HCT116 (cell line): ENCODE measurements around the gene NKX1-1. TPM values are rescaled to one million over a fixed set of nuclear protein-coding genes. Genes with fewer than 3 reads are reported as not detected.

Source experiments
- ATAC-seq: fragments of 200-7000 bp; cut with Tn5 transposase; 2 replicates; pipeline ENCODE4 v1.9.1; 2020; ENCODE audit warnings: mild to moderate bottlenecking, moderate library complexity
- BruUV-seq: library from RNA; stranded (reverse); fragments of 400-500 nt; replicated peaks from 2 replicates; lab custom pipeline; 2021; lab: Mats Ljungman, UMichigan
- CTCF ChIA-PET: fragments of 300-600 bp; sonication (Branson Sonifier 250); formaldehyde crosslinking; loops from one replicate; lab custom pipeline; 2021; ENCODE audit warnings: antibody characterized with exemption; lab: Charles Lee
- POLR2A ChIA-PET: fragments of 300-600, 350-600 bp; sonication (Branson Sonifier 250); formaldehyde crosslinking; loops from one replicate; lab custom pipeline; 2021; ENCODE audit warnings: antibody characterized with exemption; lab: Charles Lee
- RAD21 ChIA-PET, 2 experiments: fragments of 300-600 bp; sonication (Branson Sonifier 250); formaldehyde crosslinking; loops; one replicate each; lab custom pipeline; 2023; ENCODE audit warnings: low total read pairs in 2 of 2; ENCODE audit not compliant: uncharacterized antibody in 2 of 2, unreplicated experiment in 2 of 2, low non-redundant PET in 1 of 2; lab: Charles Lee
- DNase-seq: peaks from one replicate; pipeline ENCODE4 v3.0.0-alpha.2; 2010; ENCODE audit warnings: low read depth, low spot score
- H2AFZ ChIP-seq: fragments of 200-600 bp; shearing (Covaris generic), sonication (generic); 2 replicates; pipeline ENCODE4 v1.6.1; 2017; ENCODE audit warnings: low read depth, mixed run types, mixed read lengths, antibody characterized with exemption, low read length; ENCODE audit not compliant: poor library complexity, severe bottlenecking
- H3K27ac ChIP-seq: 2 replicates; pipeline ENCODE4 v1.5.1; 2012; ENCODE audit warnings: low read depth, low read length
- H3K27me3 ChIP-seq: fragments of 200-600 bp; sonication (generic); 2 replicates; pipeline ENCODE4 v1.6.1; 2016; ENCODE audit warnings: mixed run types, low read length, mixed read lengths; ENCODE audit not compliant: insufficient read depth
- H3K36me3 ChIP-seq, 2 experiments: fragments of 200-500 bp in 1 of 2; fragments of 200-600 bp in 1 of 2; sonication (Bioruptor generic) in 1 of 2; sonication (generic) in 1 of 2; 2 replicates each; pipeline versions ENCODE4 v1.5.1 to v1.6.1; 2014 to 2016; ENCODE audit warnings: low read length in 2 of 2, inconsistent platforms in 1 of 2, mixed read lengths in 1 of 2, mixed run types in 1 of 2; ENCODE audit not compliant: insufficient read depth in 2 of 2, control insufficient read depth in 1 of 2
- H3K4me1 ChIP-seq, 2 experiments: fragments of 200-600 bp in 1 of 2; sonication (generic) in 1 of 2; 2 replicates each; pipeline versions ENCODE4 v1.5.1 to v1.6.1; 2012 to 2017; ENCODE audit warnings: low read length in 2 of 2, inconsistent platforms in 1 of 2, mild to moderate bottlenecking in 1 of 2, mixed read lengths in 1 of 2, mixed run types in 1 of 2, moderate library complexity in 1 of 2; ENCODE audit not compliant: insufficient read depth in 2 of 2, control insufficient read depth in 1 of 2
- H3K4me2 ChIP-seq: fragments of 200-600 bp; sonication (generic); 2 replicates; pipeline ENCODE4 v1.6.1; 2017; ENCODE audit warnings: mixed run types, low read length, mixed read lengths
- H3K4me3 ChIP-seq, 2 experiments: fragments of 200-600 bp in 1 of 2; sonication (generic) in 1 of 2; replicated peaks in 1 of 2; 2 replicates each; pipeline ENCODE4 v1.5.1; 2011 to 2016; ENCODE audit warnings: low read length in 2 of 2, control low read depth in 1 of 2, low read depth in 1 of 2, mild to moderate bottlenecking in 1 of 2, mixed read lengths in 1 of 2, mixed run types in 1 of 2
- H3K79me2 ChIP-seq: fragments of 200-600 bp; sonication (generic); 2 replicates; pipeline ENCODE4 v1.6.1; 2017; ENCODE audit warnings: mild to moderate bottlenecking, mixed run types, low read length, moderate library complexity, mixed read lengths; ENCODE audit not compliant: insufficient read depth
- H3K9ac ChIP-seq: fragments of 200-600 bp; sonication (generic); 2 replicates; pipeline ENCODE4 v1.6.1; 2016; ENCODE audit warnings: low read length, mixed read lengths
- H3K9me2 ChIP-seq: fragments of 200-600 bp; sonication (generic), shearing (Covaris generic); 2 replicates; pipeline ENCODE4 v1.6.1; 2017; ENCODE audit warnings: mixed run types, mild to moderate bottlenecking, moderate library complexity; ENCODE audit not compliant: insufficient read depth
- H3K9me3 ChIP-seq, 2 experiments: fragments of 200-500 bp in 1 of 2; fragments of 200-600 bp in 1 of 2; sonication (Bioruptor generic) in 1 of 2; sonication (generic) in 1 of 2; 2 replicates each; pipeline ENCODE4 v1.6.1; 2014 to 2017; ENCODE audit warnings: low read length in 2 of 2, mixed read lengths in 2 of 2, inconsistent platforms in 1 of 2, low read depth in 1 of 2, mild to moderate bottlenecking in 1 of 2, mixed run types in 1 of 2, moderate library complexity in 1 of 2; ENCODE audit not compliant: control insufficient read depth in 1 of 2, insufficient read depth in 1 of 2
- H4K20me1 ChIP-seq: fragments of 200-600 bp; sonication (generic), shearing (Covaris generic); 2 replicates; pipeline ENCODE4 v1.6.1; 2017; ENCODE audit warnings: mixed run types, mild to moderate bottlenecking, moderate library complexity; ENCODE audit not compliant: insufficient read depth
- CBX3 ChIP-seq: IDR thresholded peaks from 2 replicates; pipeline ENCODE4 v1.6.1; 2012; ENCODE audit warnings: low read depth
- CEBPB ChIP-seq: IDR thresholded peaks from 2 replicates; pipeline ENCODE4 v1.6.1; 2012; ENCODE audit warnings: low read depth
- EGR1 ChIP-seq: IDR thresholded peaks from 2 replicates; pipeline ENCODE4 v1.6.1; 2012; ENCODE audit warnings: low read depth
- ELF1 ChIP-seq: IDR thresholded peaks from 2 replicates; pipeline ENCODE4 v1.6.1; 2012; ENCODE audit warnings: low read depth, borderline replicate concordance
- EZH2 ChIP-seq: fragments of 200-600 bp; sonication (generic); IDR thresholded peaks from 2 replicates; pipeline ENCODE4 v1.6.1; 2017; ENCODE audit warnings: antibody characterized with exemption, mixed run types
- FOSL1 ChIP-seq: IDR thresholded peaks from 2 replicates; pipeline ENCODE4 v1.6.1; 2012; ENCODE audit warnings: low read depth
- JUND ChIP-seq: IDR thresholded peaks from 2 replicates; pipeline ENCODE4 v1.6.1; 2012
- POLR2AphosphoS5 ChIP-seq: IDR thresholded peaks from 2 replicates; pipeline ENCODE4 v1.6.1; 2011; ENCODE audit warnings: mild to moderate bottlenecking, low read depth, low read length, moderate library complexity
- RAD21 ChIP-seq: IDR thresholded peaks from 2 replicates; pipeline ENCODE4 v1.6.1; 2012; ENCODE audit warnings: low read depth, mild to moderate bottlenecking
- SIN3A ChIP-seq: IDR thresholded peaks from 2 replicates; pipeline ENCODE4 v1.6.1; 2012; ENCODE audit warnings: low read depth
- SRF ChIP-seq: IDR thresholded peaks from 2 replicates; pipeline ENCODE4 v1.6.1; 2012; ENCODE audit warnings: low read depth
- TCF7L2 ChIP-seq: IDR thresholded peaks from 2 replicates; pipeline ENCODE4 v1.7.0; 2011; ENCODE audit warnings: borderline replicate concordance, inconsistent platforms; ENCODE audit not compliant: insufficient read depth, insufficient read length; ENCODE audit errors: extremely low read depth
- ZFX ChIP-seq: fragments of 450-650 bp; IDR thresholded peaks from 2 replicates; pipeline ENCODE4 v1.6.1; 2017
- intact Hi-C: fragments of 100-400 bp; cut with micrococcal nuclease; formaldehyde crosslinking; loops from 2 replicates; pipeline ENCODE4 v1.10.0; 2022
- total RNA-seq: library from RNA; stranded (reverse); gene quantifications from one replicate; pipeline ENCODE4 v1.2.1, GENCODE V29; 2021; ENCODE audit not compliant: unreplicated experiment
- TF ChIP-seq, protein P1 (sequence below): IDR thresholded peaks from 2 replicates; pipeline ENCODE4 v1.6.1; 2011; ENCODE audit warnings: mild to moderate bottlenecking, low read length, moderate library complexity; ENCODE audit not compliant: insufficient replicate concordance; ENCODE audit errors: extremely low read depth

The NKX1-1 gene
- total RNA-seq, 1 experiment from 2014 or later = not detected

DNA sequence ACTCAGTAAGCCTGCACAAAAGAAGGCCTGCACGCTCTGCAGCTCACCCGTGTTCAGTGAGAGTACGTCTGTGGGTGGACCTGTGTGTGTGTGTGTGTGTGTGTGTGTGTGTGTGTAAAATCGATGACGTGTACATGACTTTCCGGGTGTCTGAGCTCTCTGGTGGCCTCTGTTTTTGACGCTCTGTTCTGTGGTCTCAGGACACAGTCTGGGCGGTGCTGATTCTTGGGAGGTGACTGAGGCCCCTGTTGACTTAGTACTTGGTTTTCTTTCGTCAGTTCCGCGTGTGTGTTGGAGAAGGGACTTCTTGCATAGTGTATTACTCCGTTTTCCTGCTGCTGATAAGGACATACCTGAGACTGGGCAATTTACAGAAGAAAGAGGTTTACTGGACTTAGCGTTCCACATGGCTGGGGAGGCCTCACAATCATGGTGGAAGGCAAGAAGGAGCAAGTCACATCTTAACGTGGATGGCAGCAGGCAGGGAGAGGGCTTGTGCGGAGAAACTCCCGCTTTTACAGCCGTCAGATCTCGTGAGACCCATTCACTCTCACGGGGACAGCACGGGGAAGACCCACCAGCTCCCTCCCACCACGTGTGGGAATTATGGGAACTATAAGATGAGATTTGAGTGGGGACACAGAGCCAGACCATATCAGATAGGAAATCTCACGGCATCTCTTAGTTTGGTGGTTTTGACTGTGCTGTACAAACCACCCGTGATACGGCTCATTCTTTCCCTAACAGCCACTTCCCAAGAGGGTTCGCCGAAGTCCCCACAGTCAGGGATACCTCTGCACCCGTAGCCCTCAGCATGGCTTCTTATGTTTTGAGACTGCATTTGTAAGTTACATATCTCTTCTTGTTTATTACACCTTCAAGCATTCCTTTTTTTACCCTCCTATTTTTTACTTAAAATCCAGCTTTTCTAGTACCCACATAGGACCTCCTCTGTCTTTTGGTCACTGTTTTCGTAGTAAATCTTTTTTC lies 34.8 kb downstream of the NKX1-1 start (continued):
- no peak for TF ChIP-seq SRF

DNA sequence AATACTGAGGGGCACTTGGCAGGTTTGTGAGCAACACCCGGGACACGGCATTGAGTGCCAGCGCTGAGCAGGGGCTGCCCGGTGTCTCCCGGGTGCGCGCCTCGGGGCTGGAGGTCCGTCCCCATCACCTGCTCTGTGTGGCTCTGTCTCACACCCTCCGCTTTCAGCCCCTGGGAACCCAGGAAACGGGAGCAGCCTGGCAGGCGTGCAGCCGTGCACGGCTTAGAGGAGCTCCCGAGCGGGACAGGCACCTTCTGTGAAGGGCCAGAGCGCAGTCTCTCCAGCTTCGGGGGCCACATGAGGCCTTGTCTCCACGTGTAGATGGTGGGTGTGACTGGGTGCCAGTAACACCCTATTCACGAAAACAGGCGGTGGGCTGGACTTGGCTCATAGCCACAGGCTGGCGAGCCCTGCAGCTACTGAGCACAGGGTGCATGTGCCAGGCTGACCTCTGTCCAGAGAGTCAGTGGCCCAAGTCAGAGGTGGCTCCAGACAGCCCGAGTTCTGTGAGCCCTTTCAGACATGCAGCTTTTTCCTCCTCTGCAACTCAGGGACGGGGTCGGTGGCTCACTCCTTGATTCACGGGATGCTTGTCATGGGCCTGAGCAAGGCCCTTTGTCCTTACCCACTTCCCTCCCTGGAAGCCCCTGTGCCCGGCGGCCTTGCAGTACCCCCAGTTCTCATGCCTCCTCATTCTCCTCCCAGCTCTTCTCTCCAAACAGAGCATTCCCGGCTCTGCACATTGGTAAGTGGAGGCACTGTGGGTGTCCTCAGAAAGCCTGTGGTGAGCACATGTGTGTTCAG lies 35.7 kb downstream of the NKX1-1 start:
- Histone ChIP-seq H3K9me2 (no peaks in the 10 kb centered on the region), H3K36me3 (no peaks in the 10 kb centered on the region), H4K20me1 (no peaks in the 10 kb centered on the region), H3K9ac (no peak overlapping the region), H3K79me2 (no peaks in the 10 kb centered on the region), H3K9me3 (no peaks in the 10 kb centered on the region), H3K27ac (no peak overlapping the region), H3K4me2 (no peak overlapping the region), H3K4me1 (no peaks in the 10 kb centered on the region), H3K27me3 (no peaks in the 10 kb centered on the region), H2AFZ (no peak overlapping the region), H3K4me3 (no peak overlapping the region)
- intact Hi-C loops = no loop called here
- POLR2A ChIA-PET = no interaction called here
- RAD21 ChIA-PET = no interaction called here
- no TSS peak for BruUV-seq
- ATAC-seq (no peak), DNase-seq (no peak)
- TF ChIP-seq TCF7L2 (no peak), ELF1 (no peak)
- CTCF ChIA-PET = no interaction called here

DNA sequence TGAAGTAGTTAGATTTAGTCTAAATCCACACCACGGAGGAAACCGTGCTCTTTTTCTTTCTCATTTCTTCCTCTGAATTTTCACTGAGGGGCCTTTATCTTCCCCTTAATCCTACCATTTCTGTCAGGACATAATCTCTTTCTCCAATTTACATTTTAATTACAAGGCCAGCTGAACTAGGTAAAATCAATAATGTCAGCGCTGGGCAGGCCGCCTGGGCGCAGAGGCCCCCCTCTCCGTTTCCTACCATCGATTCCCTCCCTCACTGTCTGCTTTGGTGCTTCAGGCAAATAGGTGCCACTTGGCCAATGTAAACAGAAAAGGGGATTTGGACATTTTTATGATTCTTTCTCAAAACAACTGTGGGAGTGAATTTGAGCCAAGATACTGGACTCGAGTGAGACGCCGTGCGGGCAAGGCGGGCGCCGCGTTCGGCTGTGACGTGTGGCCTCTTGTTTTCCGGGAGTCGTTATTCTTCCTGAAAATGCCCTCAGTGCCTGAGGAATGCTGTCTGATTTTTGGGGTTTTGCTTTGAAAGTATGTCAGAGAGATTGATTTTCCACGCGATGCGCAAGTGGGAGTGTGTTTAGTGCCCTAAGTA lies 36.7 kb downstream of the NKX1-1 start:
- no peaks in the 10 kb centered on the region for H3K4me1 ChIP-seq
- H3K36me3 ChIP-seq = no peaks in the 10 kb centered on the region
- no TSS peak for BruUV-seq
- no peak overlapping the region for H2AFZ ChIP-seq
- ChIA-PET RAD21 (no interaction called here), POLR2A (no interaction called here), CTCF (no interaction called here)
- DNase-seq = no peak
- H3K79me2 ChIP-seq = no peaks in the 10 kb centered on the region
- H3K27ac ChIP-seq = no peak overlapping the region
- no peaks in the 10 kb centered on the region for H3K9me2 ChIP-seq
- H3K9me3 ChIP-seq = no peaks in the 10 kb centered on the region
- H3K4me3 ChIP-seq = no peak overlapping the region
- H4K20me1 ChIP-seq = no peaks in the 10 kb centered on the region
- no peak overlapping the region for H3K9ac ChIP-seq
- ATAC-seq = no peak
- intact Hi-C loops = no loop called here
- no peak overlapping the region for H3K4me2 ChIP-seq
- no peaks in the 10 kb centered on the region for H3K27me3 ChIP-seq
- TF ChIP-seq RAD21 = no peak
- TF ChIP-seq, protein P1, sequence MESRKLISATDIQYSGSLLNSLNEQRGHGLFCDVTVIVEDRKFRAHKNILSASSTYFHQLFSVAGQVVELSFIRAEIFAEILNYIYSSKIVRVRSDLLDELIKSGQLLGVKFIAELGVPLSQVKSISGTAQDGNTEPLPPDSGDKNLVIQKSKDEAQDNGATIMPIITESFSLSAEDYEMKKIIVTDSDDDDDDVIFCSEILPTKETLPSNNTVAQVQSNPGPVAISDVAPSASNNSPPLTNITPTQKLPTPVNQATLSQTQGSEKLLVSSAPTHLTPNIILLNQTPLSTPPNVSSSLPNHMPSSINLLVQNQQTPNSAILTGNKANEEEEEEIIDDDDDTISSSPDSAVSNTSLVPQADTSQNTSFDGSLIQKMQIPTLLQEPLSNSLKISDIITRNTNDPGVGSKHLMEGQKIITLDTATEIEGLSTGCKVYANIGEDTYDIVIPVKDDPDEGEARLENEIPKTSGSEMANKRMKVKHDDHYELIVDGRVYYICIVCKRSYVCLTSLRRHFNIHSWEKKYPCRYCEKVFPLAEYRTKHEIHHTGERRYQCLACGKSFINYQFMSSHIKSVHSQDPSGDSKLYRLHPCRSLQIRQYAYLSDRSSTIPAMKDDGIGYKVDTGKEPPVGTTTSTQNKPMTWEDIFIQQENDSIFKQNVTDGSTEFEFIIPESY = no peak
- no peak for TF ChIP-seq FOSL1
- no peak for TF ChIP-seq POLR2AphosphoS5
- TF ChIP-seq CEBPB = no peak
- TF ChIP-seq JUND = no peak
- TF ChIP-seq EGR1 = no peak
- TF ChIP-seq CBX3 = no peak
- TF ChIP-seq ZFX = no peak
- no peak for TF ChIP-seq SIN3A
- no peak for TF ChIP-seq EZH2
